ENCODE results near the gene KRT85.

Gene KRT85

DNA sequence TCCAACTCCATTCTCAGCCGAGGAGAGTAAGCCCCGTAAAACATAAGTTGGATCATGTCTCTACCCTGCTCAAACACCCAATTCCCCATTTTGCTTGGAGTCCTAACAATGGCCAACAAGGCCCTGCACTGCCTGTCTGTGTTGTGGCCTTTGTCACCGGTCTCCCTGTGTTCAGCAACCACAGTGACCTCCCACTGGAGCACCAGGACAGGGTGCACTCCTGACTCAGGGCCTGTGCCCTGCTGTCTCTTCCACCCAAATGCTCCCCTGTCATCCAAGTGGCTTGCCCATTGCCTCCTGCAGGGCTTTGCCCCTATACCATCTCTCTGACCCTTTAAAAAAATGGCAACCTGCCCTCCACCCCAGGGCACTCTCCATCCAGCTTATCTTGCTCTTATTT, 4.4 kb upstream of the KRT85 start:
- Mint-ChIP-seq H3K4me3 (no peak overlapping the region), H3K9me3 (no peaks in the 10 kb centered on the region), H3K27me3 (peaks cover 33% of the 10 kb centered on the region), H3K36me3 (ENCODE audit: insufficient read depth) (no peaks in the 10 kb centered on the region), H3K27ac (ENCODE audit: low read depth) (no peak overlapping the region), H3K4me1 (no peaks in the 10 kb centered on the region)
- no peak for DNase-seq (ENCODE audit: low spot score in 2 of 2)
- no peak for ATAC-seq (replicated peaks; ENCODE audit: extremely low read depth, poor library complexity, severe bottlenecking)

DNA sequence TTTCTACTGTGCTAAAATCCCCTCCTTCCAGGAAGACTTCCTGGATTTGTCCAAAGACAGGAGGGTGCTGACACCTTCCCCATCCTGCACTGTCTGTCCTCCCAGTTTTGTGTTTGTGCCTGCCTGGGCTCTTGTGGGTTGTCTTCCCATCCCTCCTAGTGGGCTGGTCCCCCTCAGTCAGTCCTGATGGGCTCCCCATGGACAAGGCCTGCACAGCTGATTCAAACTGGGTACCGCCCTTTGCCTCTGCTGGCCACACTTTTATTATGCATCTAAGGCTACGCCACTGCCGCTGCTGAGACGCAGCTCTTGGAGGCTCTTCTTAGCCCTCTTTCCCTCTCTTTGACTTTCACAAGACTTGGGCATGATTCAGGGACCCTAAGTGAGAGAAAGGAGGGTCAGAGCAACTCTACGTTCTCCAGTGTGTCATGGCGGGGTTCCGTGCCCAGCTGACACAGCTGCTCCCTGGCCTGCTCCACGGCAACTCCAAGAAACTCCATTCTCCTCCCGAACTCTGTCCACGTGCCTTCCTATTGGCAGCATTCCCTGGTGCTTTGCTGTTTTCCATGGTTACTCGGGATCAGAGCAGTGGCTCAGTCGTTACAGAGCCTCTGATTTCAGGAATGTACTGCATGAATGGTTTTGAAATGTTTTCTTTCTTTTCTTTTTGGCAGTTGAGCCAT, 3.8 kb upstream of the KRT85 start:
- Mint-ChIP-seq H3K36me3 (ENCODE audit: insufficient read depth) (no peaks in the 10 kb centered on the region), H3K4me3 (no peak overlapping the region), H3K4me1 (no peaks in the 10 kb centered on the region), H3K27me3 (peaks cover 26% of the 10 kb centered on the region), H3K27ac (ENCODE audit: low read depth) (no peak overlapping the region), H3K9me3 (no peaks in the 10 kb centered on the region)
- DNase-seq (ENCODE audit: low spot score in 2 of 2) (no peak), ATAC-seq (replicated peaks; ENCODE audit: extremely low read depth, poor library complexity, severe bottlenecking) (no peak)

- ATAC-seq (replicated peaks; ENCODE audit: extremely low read depth, poor library complexity, severe bottlenecking) (no peak), DNase-seq (ENCODE audit: low spot score in 2 of 2) (no peak)
- Mint-ChIP-seq H3K9me3 (no peaks in the 10 kb centered on the region), H3K4me3 (no peak overlapping the region), H3K27ac (ENCODE audit: low read depth) (no peak overlapping the region), H3K4me1 (no peaks in the 10 kb centered on the region), H3K27me3 (peaks cover 25% of the 10 kb centered on the region), H3K36me3 (ENCODE audit: insufficient read depth) (no peaks in the 10 kb centered on the region)
These were observed 2.5 kb upstream of the KRT85 start for GRCh38 chr12:52369809-52370208.

DNA sequence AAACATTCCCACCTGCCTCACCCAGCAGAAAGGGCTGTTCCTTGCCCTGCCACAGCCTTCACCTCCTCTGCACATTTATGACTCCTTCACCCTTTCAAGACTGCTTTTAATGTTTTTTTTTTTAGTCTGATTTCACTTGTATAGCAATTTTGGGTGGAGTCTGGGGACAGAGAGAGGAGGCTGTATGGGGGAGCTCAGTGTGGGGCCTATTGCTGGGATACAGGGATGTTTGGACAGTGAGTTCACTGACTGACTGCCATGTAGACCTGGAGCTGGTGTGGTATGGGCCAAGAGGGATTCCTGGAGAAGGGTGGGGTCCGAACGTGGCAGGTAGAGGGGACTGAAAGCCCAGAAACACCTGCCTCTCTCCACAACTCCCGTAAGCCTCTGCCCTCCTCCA, 1.9 kb upstream of the KRT85 start:
- no peaks in the 10 kb centered on the region for H3K4me1 Mint-ChIP-seq

DNA sequence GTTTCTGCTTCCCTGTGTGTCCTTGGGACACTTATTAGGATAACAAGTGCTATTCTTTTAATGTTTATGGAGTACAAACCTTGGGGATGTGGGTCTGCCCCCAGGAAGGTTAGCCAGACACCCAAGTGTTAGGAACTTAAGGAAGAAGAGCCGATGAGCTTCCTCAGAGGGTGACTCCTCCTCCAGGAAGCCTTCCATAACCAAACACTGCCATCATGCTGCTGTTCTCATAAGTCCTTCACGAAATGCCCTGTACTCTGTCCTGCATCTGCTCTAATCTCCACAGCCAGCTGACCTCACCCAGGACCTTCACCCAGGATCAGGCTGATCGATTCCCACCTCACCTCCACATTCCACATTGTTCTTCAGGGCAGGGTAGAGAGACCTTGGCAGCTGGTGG, 1.2 kb upstream of the KRT85 start:
- no peak for ATAC-seq (replicated peaks; ENCODE audit: extremely low read depth, poor library complexity, severe bottlenecking)
- H3K27me3 Mint-ChIP-seq: peaks cover 25% of the 10 kb centered on the region
- H3K4me1 Mint-ChIP-seq: no peaks in the 10 kb centered on the region
- DNase-seq (ENCODE audit: low spot score in 2 of 2): no peak
- no peak overlapping the region for H3K4me3 Mint-ChIP-seq
- no peaks in the 10 kb centered on the region for H3K9me3 Mint-ChIP-seq
- H3K36me3 Mint-ChIP-seq (ENCODE audit: insufficient read depth): no peaks in the 10 kb centered on the region
- no peak overlapping the region for H3K27ac Mint-ChIP-seq (ENCODE audit: low read depth)

More for the DNA sequence above, 1.9 kb upstream of the KRT85 start:
- peaks cover 25% of the 10 kb centered on the region for H3K27me3 Mint-ChIP-seq
- ATAC-seq (replicated peaks; ENCODE audit: extremely low read depth, poor library complexity, severe bottlenecking) (no peak), DNase-seq (ENCODE audit: low spot score in 2 of 2) (no peak)
- H3K36me3 Mint-ChIP-seq (ENCODE audit: insufficient read depth): no peaks in the 10 kb centered on the region
- H3K9me3 Mint-ChIP-seq: no peaks in the 10 kb centered on the region
- no peak overlapping the region for H3K4me3 Mint-ChIP-seq
- no peak overlapping the region for H3K27ac Mint-ChIP-seq (ENCODE audit: low read depth)

- H3K36me3 Mint-ChIP-seq (ENCODE audit: insufficient read depth): no peaks in the 10 kb centered on the region
- DNase-seq (ENCODE audit: low spot score in 2 of 2) (no peak), ATAC-seq (replicated peaks; ENCODE audit: extremely low read depth, poor library complexity, severe bottlenecking) (no peak)
- no peaks in the 10 kb centered on the region for H3K9me3 Mint-ChIP-seq
- H3K27ac Mint-ChIP-seq (ENCODE audit: low read depth): no peak overlapping the region
- peaks cover 25% of the 10 kb centered on the region for H3K27me3 Mint-ChIP-seq
- no peak overlapping the region for H3K4me3 Mint-ChIP-seq
- no peaks in the 10 kb centered on the region for H3K4me1 Mint-ChIP-seq
These were observed 595 bp upstream of the KRT85 start for GRCh38 chr12:52367876-52368275.

DNA sequence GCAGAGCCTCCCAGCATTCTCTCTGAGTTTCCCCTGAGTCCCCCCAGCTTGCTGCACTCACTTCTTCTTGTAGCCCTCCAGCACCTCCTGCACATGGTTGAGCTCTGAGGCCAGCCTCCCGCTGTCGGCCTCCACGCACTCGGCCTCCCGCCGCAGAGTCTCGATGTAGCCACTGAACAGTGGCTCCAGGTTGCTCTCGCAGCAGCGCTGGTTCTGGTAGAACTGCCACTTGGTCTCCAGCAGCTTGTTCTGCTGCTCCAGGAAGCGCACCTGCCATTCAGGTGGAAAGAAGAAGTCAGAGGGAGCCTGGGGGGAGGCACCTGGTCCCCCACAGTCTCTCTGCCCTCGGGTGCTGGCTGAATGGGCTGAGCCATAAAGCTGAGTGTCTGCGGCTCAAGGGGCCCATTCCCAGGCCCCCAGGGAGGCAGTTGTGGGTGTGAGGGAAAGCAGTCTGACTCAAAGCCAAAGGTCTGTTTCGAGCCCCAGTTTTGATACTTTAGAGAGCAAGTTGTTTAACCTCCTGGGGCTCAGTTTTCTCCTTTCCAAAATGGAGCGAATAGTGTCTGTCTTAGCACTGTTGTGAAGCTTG, 2.3 kb downstream of the KRT85 start:
- no peak overlapping the region for H3K4me3 Mint-ChIP-seq
- peaks cover 22% of the 10 kb centered on the region for H3K4me1 Mint-ChIP-seq
- H3K27me3 Mint-ChIP-seq: peaks cover 14% of the 10 kb centered on the region
- H3K27ac Mint-ChIP-seq (ENCODE audit: low read depth): no peak overlapping the region
- no peaks in the 10 kb centered on the region for H3K9me3 Mint-ChIP-seq
- H3K36me3 Mint-ChIP-seq (ENCODE audit: insufficient read depth): peaks cover 2% of the 10 kb centered on the region
- no peak for DNase-seq (ENCODE audit: low spot score in 2 of 2)
- ATAC-seq (replicated peaks; ENCODE audit: extremely low read depth, poor library complexity, severe bottlenecking): no peak

- Mint-ChIP-seq H3K9me3 (no peaks in the 10 kb centered on the region), H3K27me3 (peaks cover 9% of the 10 kb centered on the region), H3K27ac (ENCODE audit: low read depth) (no peak overlapping the region), H3K4me1 (peaks cover 32% of the 10 kb centered on the region), H3K4me3 (no peak overlapping the region), H3K36me3 (ENCODE audit: insufficient read depth) (peaks cover 2% of the 10 kb centered on the region)
- DNase-seq (ENCODE audit: low spot score in 2 of 2) (no peak), ATAC-seq (replicated peaks; ENCODE audit: extremely low read depth, poor library complexity, severe bottlenecking) (no peak)
These were observed 3.2 kb downstream of the KRT85 start for GRCh38 chr12:52364061-52364460.

DNA sequence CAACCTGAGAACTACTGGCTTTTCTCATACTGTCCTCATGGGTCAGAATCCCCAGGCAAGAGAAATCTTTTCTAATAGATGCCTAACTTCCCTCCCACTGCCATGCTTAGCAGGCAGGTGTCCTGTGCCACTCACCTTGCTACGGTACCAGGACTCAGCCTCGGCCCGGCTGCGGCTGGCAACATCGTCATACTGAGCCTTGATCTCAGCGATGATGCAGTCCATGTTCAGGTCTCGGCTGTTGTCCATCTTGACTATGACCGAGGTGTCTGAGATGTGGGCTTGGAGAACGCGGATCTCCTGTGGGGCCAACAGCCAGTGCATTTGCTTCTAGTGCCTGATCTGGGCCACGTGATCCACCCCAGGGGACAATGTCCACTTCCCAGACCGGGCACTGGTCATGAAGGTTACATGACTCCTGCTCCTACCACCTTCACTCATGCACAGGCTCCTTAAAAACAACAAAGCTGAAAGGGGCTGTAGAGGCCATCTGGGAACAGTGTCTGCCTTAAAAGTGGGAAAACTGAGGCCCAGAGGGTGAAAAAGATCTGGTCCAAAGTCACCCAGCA, 4.1 kb downstream of the KRT85 start:
- Mint-ChIP-seq H3K27ac (ENCODE audit: low read depth) (no peak overlapping the region), H3K9me3 (no peaks in the 10 kb centered on the region), H3K4me3 (no peak overlapping the region), H3K36me3 (ENCODE audit: insufficient read depth) (peaks cover 2% of the 10 kb centered on the region), H3K4me1 (peaks cover 40% of the 10 kb centered on the region), H3K27me3 (peaks cover under 1% of the 10 kb centered on the region)
- no peak for ATAC-seq (replicated peaks; ENCODE audit: extremely low read depth, poor library complexity, severe bottlenecking)
- no peak for DNase-seq (ENCODE audit: low spot score in 2 of 2)

- peaks cover 9% of the 10 kb centered on the region for H3K27me3 Mint-ChIP-seq
- H3K9me3 Mint-ChIP-seq: no peaks in the 10 kb centered on the region
- DNase-seq (ENCODE audit: low spot score in 2 of 2) (no peak), ATAC-seq (replicated peaks; ENCODE audit: extremely low read depth, poor library complexity, severe bottlenecking) (no peak)
- no peak overlapping the region for H3K4me3 Mint-ChIP-seq
- no peak overlapping the region for H3K27ac Mint-ChIP-seq (ENCODE audit: low read depth)
- H3K4me1 Mint-ChIP-seq: peaks cover 47% of the 10 kb centered on the region
- peaks cover 2% of the 10 kb centered on the region for H3K36me3 Mint-ChIP-seq (ENCODE audit: insufficient read depth)
These were observed 5.1 kb downstream of the KRT85 start for GRCh38 chr12:52362118-52362726.

- Mint-ChIP-seq H3K27me3 (peaks cover 10% of the 10 kb centered on the region), H3K36me3 (ENCODE audit: insufficient read depth) (peaks cover 2% of the 10 kb centered on the region), H3K27ac (ENCODE audit: low read depth) (no peak overlapping the region), H3K9me3 (no peaks in the 10 kb centered on the region), H3K4me1 (peaks cover 47% of the 10 kb centered on the region), H3K4me3 (no peak overlapping the region)
- no peak for ATAC-seq (replicated peaks; ENCODE audit: extremely low read depth, poor library complexity, severe bottlenecking)
- DNase-seq (ENCODE audit: low spot score in 2 of 2): no peak
These were observed 5.7 kb downstream of the KRT85 start for GRCh38 chr12:52361553-52361952.

GRCh38 chr12:52360663-52361271, 6.5 kb downstream of the KRT85 start:
- no peaks in the 10 kb centered on the region for H3K9me3 Mint-ChIP-seq
- H3K27me3 Mint-ChIP-seq: peaks cover 10% of the 10 kb centered on the region
- no peak for ATAC-seq (replicated peaks; ENCODE audit: extremely low read depth, poor library complexity, severe bottlenecking)
- H3K4me3 Mint-ChIP-seq: no peak overlapping the region
- H3K4me1 Mint-ChIP-seq: peaks cover 47% of the 10 kb centered on the region
- H3K36me3 Mint-ChIP-seq (ENCODE audit: insufficient read depth): peaks cover 2% of the 10 kb centered on the region
- H3K27ac Mint-ChIP-seq (ENCODE audit: low read depth): no peak overlapping the region
- DNase-seq (ENCODE audit: low spot score in 2 of 2): no peak
